GM12875 (cell line): ENCODE data around the gene MED22.

ENCODE experiments used
- H3K4me3 ChIP-seq: one replicate; pipeline ENCODE4 v1.5.1; 2011; ENCODE audit warnings: low read depth, low read length, control low read depth
- TF ChIP-seq, protein P1 (sequence below): IDR thresholded peaks from 2 replicates; pipeline ENCODE4 v1.5.1; 2011; ENCODE audit warnings: low read depth, mild to moderate bottlenecking, control low read depth, inconsistent platforms, low read length, moderate library complexity, borderline replicate concordance; ENCODE audit not compliant: insufficient read depth

The MED22 gene

DNA sequence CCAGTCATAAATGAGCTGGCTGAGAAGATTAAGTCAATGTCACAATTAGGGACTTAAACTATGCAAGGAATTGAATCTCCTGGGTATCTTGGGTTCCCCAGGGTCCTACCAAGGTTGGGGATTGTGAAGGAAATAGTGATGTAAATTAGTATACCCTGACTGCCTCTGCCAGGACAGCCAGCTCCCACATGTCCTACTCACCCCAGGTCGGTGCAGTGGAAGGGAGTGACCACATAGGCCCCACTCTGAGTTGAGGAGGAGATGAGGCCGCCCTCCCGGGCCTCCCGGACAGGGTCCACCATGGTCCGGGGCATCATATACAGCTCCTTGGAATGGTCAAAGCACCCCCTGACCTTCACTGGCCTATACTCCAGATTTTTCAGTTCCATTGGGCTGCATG, 5.6 kb upstream of the MED22 start:
- no peak overlapping the region for H3K4me3 ChIP-seq
- TF ChIP-seq, protein P1, sequence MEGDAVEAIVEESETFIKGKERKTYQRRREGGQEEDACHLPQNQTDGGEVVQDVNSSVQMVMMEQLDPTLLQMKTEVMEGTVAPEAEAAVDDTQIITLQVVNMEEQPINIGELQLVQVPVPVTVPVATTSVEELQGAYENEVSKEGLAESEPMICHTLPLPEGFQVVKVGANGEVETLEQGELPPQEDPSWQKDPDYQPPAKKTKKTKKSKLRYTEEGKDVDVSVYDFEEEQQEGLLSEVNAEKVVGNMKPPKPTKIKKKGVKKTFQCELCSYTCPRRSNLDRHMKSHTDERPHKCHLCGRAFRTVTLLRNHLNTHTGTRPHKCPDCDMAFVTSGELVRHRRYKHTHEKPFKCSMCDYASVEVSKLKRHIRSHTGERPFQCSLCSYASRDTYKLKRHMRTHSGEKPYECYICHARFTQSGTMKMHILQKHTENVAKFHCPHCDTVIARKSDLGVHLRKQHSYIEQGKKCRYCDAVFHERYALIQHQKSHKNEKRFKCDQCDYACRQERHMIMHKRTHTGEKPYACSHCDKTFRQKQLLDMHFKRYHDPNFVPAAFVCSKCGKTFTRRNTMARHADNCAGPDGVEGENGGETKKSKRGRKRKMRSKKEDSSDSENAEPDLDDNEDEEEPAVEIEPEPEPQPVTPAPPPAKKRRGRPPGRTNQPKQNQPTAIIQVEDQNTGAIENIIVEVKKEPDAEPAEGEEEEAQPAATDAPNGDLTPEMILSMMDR = no peak

GRCh38 chr9:133352635-133353340, 4.9 kb upstream of the MED22 start:
- TF ChIP-seq, protein P1 = no peak
- no peak overlapping the region for H3K4me3 ChIP-seq

GRCh38 chr9:133351908-133352634, 4.1 kb upstream of the MED22 start:
- H3K4me3 ChIP-seq = no peak overlapping the region
- TF ChIP-seq, protein P1 = peak; percentile 70

- H3K4me3 ChIP-seq = no peak overlapping the region
- TF ChIP-seq, protein P1 = no peak
Observed at GRCh38 chr9:133351526-133351907, 3.6 kb upstream of the MED22 start.

DNA sequence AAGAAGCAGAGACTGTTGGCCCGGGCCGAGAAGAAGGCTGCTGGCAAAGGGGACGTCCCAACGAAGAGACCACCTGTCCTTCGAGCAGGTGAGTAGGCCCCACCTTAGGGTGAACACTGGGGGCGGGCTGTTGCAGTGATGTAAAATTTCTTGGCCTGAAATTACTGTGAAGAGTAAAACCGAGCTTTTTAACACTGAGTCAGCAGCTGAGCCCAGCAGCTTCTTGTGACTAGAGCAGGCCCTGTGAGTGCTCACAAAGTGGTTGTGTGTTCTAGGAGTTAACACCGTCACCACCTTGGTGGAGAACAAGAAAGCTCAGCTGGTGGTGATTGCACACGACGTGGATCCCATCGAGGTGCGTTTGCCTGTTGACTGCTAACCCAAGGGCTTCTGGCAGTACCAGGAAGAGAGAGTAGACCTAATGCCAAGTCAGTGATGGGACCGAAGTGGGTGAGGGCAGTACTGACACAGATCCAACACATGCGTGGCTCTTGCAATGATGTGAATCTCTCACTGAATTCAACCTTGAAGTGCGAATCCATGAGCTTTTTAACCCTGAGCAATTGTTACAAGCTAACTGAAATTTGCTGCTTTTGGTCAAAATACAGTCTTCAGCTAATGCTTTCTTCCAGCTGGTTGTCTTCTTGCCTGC, 2.2 kb upstream of the MED22 start:
- H3K4me3 ChIP-seq = no peak overlapping the region
- TF ChIP-seq, protein P1 = no peak

- H3K4me3 ChIP-seq = peak overlapping the region; percentile 96
- TF ChIP-seq, protein P1 = no peak
Observed at GRCh38 chr9:133348718-133349573, 1.0 kb upstream of the MED22 start.
